SK-N-SH treated with all-trans-retinoic acid at 6 μM for 48 hours (cell line): ENCODE measurements around the gene MT4.

Experiments used
- ARNTL ChIP-seq: fragments of 450-650 bp; formaldehyde crosslinking; IDR thresholded peaks from 2 replicates; pipeline ENCODE4 v1.5.0; 2020; ENCODE audit warnings: low read depth, mild to moderate bottlenecking, moderate library complexity, borderline replicate concordance
- RARB ChIP-seq: fragments of 250-450 bp; sonication (Bioruptor Pico); IDR thresholded peaks from 2 replicates; pipeline ENCODE4 v1.8.0; 2021; ENCODE audit warnings: mild to moderate bottlenecking, moderate library complexity

DNA sequence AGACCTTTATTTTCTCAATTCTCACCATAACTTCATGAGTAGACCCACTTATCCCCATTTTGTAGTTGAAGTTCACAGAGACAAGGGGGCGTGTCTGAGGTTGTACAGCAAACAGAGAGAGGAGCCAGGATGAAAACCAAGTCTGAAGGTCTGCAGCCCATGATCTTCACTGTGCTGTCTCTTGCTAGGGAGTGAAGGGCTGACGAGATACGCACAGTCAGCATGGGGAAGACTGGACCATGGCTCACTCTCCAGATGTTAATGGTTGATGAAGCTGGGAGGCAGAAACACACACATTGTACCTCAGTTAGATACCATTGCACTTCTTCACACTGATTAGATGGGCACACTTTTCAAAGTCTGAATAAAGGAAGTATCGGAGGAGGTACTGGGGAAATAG lies 5.8 kb upstream of the MT4 start:
- TF ChIP-seq ARNTL (CRISPR knock-in tag) (no peak), RARB (no peak)
